Mucosa of rectum (tissue), 2 donors: ENCODE results near the gene STRIP1.

Experiments
- H3K27ac ChIP-seq, 2 donors: one replicate each; pipeline ENCODE4 v1.7.0; 2013; ENCODE audit warnings: inconsistent platforms in 2 of 2, low read depth in 2 of 2, low read length in 2 of 2
- H3K27me3 ChIP-seq, 2 donors: one replicate each; pipeline ENCODE4 v1.7.0; 2013; ENCODE audit warnings: low read length in 2 of 2; ENCODE audit not compliant: control insufficient read depth in 2 of 2, insufficient read depth in 2 of 2
- H3K36me3 ChIP-seq, 2 donors: one replicate each; pipeline ENCODE4 v1.7.0; 2013; ENCODE audit warnings: low read length in 2 of 2; ENCODE audit not compliant: control insufficient read depth in 2 of 2, insufficient read depth in 2 of 2
- H3K4me1 ChIP-seq, 2 donors: one replicate each; pipeline ENCODE4 v1.7.0; 2013; ENCODE audit warnings: low read length in 2 of 2, mild to moderate bottlenecking in 1 of 2; ENCODE audit not compliant: control insufficient read depth in 2 of 2, insufficient read depth in 2 of 2
- H3K4me3 ChIP-seq, 2 donors: one replicate each; pipeline ENCODE4 v1.7.0; 2013; ENCODE audit warnings: low read length in 2 of 2
- H3K9ac ChIP-seq, 2 donors: one replicate each; pipeline ENCODE4 v1.7.0; 2013; ENCODE audit warnings: low read length in 2 of 2, low read depth in 1 of 2, mild to moderate bottlenecking in 1 of 2
- H3K9me3 ChIP-seq, 2 donors: one replicate each; pipeline ENCODE4 v1.7.0; 2013; ENCODE audit warnings: low read length in 2 of 2; ENCODE audit not compliant: control insufficient read depth in 2 of 2
- donor health status: healthy.
- donor health status: Normal muscosa, but diverticular disease.

Gene STRIP1

GRCh38 chr1:110082477-110082876 is 48.1 kb downstream of the STRIP1 start:
- Histone ChIP-seq H3K9me3 (no peaks in the 10 kb centered on the region), H3K4me3 (no peak overlapping the region), H3K36me3 (no peaks in the 10 kb centered on the region), H3K9ac (no peak overlapping the region), H3K27me3 (peaks cover 21 to 34% of the 10 kb centered on the region in 2 donors), H3K27ac (no peak overlapping the region), H3K4me1 (peaks cover 9% of the 10 kb centered on the region in 2 donors)

- Histone ChIP-seq H3K9ac (peak overlapping the region in 1 of 2 donors; percentile 68), H3K4me3 (peak overlapping the region; percentile 66 to 72), H3K27me3 (peaks cover 21 to 39% of the 10 kb centered on the region in 2 donors), H3K9me3 (no peaks in the 10 kb centered on the region), H3K4me1 (peaks cover 9% of the 10 kb centered on the region in 2 donors), H3K36me3 (no peaks in the 10 kb centered on the region), H3K27ac (no peak overlapping the region)
These were observed 48.8 kb downstream of the STRIP1 start for GRCh38 chr1:110083061-110083865.

- Histone ChIP-seq H3K36me3 (no peaks in the 10 kb centered on the region), H3K4me1 (peaks cover 9% of the 10 kb centered on the region in 2 donors), H3K27me3 (peaks cover 21 to 39% of the 10 kb centered on the region in 2 donors), H3K4me3 (peak overlapping the region; percentile 66 to 72), H3K27ac (no peak overlapping the region), H3K9ac (peak overlapping the region in 1 of 2 donors; percentile 68), H3K9me3 (no peaks in the 10 kb centered on the region)
These were observed 49.4 kb downstream of the STRIP1 start for GRCh38 chr1:110083866-110084226.

- Histone ChIP-seq H3K27me3 (peaks cover 21 to 39% of the 10 kb centered on the region in 2 donors), H3K9ac (peak overlapping the region in 1 of 2 donors; percentile 68), H3K4me3 (peak overlapping the region; percentile 66 to 72), H3K9me3 (no peaks in the 10 kb centered on the region), H3K4me1 (peaks cover 9% of the 10 kb centered on the region in 2 donors), H3K27ac (peak overlapping the region; percentile 49 to 58), H3K36me3 (no peaks in the 10 kb centered on the region)
These were observed 50.0 kb downstream of the STRIP1 start for GRCh38 chr1:110084227-110085078.

GRCh38 chr1:110085671-110086070 is 51.2 kb downstream of the STRIP1 start:
- Histone ChIP-seq H3K4me1 (peaks cover 9% of the 10 kb centered on the region in 2 donors), H3K27me3 (peaks cover 21 to 39% of the 10 kb centered on the region in 2 donors), H3K4me3 (no peak overlapping the region), H3K36me3 (no peaks in the 10 kb centered on the region), H3K27ac (no peak overlapping the region), H3K9me3 (no peaks in the 10 kb centered on the region), H3K9ac (no peak overlapping the region)

DNA sequence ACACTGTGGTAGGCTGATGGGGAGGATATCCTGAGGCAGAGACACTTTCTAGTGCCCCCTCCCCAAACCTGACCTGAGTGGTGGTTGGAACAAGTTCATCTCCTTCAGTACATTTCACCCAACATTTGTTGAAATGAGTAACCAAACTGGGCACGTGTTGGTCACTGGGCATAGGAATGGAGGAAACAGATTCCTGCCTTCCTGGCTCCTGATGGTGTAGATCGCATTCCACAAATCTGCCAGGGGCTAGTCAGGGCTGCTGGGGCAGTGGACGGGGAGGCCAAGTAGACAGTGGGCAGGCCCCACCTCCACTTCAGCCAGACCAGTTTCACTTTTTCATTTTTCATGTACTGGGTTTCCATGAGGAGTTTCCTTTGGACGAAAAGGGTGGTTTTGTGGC is 52.5 kb downstream of the STRIP1 start:
- peaks cover 21 to 38% of the 10 kb centered on the region in 2 donors for H3K27me3 ChIP-seq
- no peak overlapping the region for H3K27ac ChIP-seq
- H3K9me3 ChIP-seq: no peaks in the 10 kb centered on the region
- H3K4me3 ChIP-seq: no peak overlapping the region
- no peak overlapping the region for H3K9ac ChIP-seq
- H3K36me3 ChIP-seq: no peaks in the 10 kb centered on the region
- peaks cover 9% of the 10 kb centered on the region in 2 donors for H3K4me1 ChIP-seq

DNA sequence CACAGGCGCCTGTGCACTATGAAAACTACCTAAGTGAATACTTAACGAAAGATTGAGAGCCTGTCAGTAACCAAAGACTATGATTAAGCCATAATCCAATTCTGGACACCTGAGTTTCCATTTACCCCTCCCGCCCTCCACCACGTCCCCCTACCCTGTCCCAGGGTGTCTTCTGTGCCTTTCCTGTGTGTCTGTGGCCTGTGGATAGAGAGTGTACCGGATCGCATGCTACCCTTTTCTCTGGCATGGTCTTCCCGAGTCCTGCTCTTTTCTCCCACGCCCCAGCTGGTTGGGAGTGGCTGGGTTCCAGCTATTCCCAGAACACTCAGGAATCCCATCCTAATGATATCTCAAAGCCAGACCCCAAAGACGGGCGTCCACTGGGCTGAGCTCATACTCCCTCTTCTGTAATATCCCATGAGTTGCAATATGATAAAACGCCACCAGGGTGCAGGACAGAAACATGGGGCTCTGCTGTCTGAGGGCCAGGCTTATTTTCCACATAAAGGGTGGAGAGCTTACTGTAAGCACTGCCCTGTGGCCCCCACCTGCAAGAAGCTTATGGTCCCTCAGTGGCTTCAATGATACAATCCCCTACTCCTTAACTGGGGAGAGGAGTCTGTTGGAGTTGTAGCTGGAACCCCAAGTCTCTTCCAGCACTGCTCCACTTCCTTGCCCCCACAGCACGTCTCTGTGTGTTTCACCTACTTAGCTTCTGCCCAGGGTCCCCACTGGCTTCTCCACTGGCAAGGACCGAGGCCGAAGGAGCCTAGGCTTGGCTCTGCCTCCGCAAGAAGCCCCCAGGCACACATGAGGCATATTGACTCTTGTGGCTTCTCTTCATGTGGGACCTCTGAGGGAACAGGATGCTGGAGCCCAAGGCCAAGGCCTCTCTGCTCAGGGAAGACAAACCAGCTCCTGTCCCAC is 53.7 kb downstream of the STRIP1 start:
- Histone ChIP-seq H3K27ac (no peak overlapping the region), H3K9ac (no peak overlapping the region), H3K27me3 (peaks cover 12 to 27% of the 10 kb centered on the region in 2 donors), H3K4me3 (no peak overlapping the region), H3K9me3 (no peaks in the 10 kb centered on the region), H3K4me1 (peaks cover 8 to 9% of the 10 kb centered on the region in 2 donors), H3K36me3 (no peaks in the 10 kb centered on the region)

DNA sequence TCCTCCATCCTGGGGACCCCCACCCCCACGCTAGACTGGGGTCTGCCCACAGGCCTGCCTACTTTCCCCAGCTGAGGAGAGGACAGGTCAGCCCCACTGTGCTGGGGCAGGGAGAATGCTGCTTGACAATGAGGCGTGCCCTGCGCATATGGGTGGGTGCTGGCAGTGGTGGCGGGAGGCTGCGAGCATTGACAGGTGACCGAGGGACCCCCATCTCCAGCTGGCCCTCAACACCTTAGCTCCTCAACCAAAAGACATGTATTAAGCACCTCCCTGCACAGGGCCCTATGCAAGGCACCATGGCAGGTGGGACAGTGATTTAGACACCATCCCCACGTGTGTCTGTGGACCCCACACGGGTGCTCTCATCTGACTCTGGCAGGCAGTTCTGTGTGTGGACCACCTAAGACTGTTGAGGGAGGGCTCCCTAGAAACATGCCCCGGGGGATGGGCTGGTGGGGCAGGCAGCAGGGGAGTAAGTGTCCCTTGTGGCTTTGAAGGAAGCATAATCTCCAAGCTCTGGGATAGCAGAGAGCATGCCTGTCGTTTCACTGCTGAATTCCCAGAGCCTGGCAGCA is 54.4 kb downstream of the STRIP1 start:
- H3K9ac ChIP-seq: no peak overlapping the region
- H3K4me1 ChIP-seq: peaks cover 2 to 6% of the 10 kb centered on the region in 2 donors
- no peaks in the 10 kb centered on the region for H3K9me3 ChIP-seq
- H3K27me3 ChIP-seq: peaks cover 6 to 20% of the 10 kb centered on the region in 2 donors
- no peak overlapping the region for H3K4me3 ChIP-seq
- H3K36me3 ChIP-seq: no peaks in the 10 kb centered on the region
- no peak overlapping the region for H3K27ac ChIP-seq

DNA sequence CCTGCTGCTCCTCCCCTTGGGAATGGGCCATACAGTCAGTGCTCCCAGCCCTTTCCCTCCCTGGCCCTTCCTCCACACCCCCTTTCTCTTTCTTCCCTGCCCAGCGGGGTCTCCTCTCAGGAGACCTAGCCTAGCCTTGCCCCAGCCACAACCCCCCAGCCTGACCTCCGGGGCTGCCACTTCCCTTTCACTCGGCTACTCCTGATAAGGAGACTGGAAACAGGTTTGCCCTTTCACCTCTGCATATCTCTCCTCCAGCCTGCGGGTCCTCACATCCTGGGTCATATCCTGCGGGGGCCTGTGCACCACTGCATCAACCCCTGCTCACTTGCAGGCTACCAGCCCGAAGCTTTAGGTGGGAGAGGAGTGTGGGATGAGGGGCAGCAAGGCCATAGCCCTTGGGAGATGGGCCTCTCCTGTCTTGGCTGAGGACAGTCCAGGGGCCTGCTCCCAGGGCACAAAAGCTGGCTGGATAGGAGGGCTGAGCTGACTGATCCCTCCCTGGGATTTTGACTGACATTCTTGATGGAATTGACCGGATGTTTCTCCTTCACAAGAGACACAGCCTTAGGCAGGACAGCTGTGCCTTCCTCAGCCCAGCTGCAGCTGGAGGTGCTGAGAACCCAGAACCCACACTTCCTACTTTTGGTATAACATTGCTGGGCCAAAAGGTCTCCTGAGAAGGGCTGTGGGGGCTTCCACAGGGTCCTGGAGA is 55.3 kb downstream of the STRIP1 start:
- H3K27me3 ChIP-seq: peaks cover 5 to 20% of the 10 kb centered on the region in 2 donors
- no peak overlapping the region for H3K4me3 ChIP-seq
- H3K27ac ChIP-seq: no peak overlapping the region
- no peak overlapping the region for H3K9ac ChIP-seq
- H3K36me3 ChIP-seq: no peaks in the 10 kb centered on the region
- H3K9me3 ChIP-seq: no peaks in the 10 kb centered on the region
- peaks cover 0 to 1% of the 10 kb centered on the region in 2 donors for H3K4me1 ChIP-seq
